A673 (cell line): ENCODE data around the gene CDC42EP5.

Experiments
- EZH2 ChIP-seq: fragments of 200-600 bp; sonication (generic); IDR thresholded peaks from 2 replicates; pipeline ENCODE4 v1.6.1; 2017; ENCODE audit warnings: borderline replicate concordance, low read depth, mild to moderate bottlenecking, mixed read lengths, antibody characterized with exemption, low read length; ENCODE audit not compliant: poor library complexity, severe bottlenecking
- TF ChIP-seq, protein P1 (sequence below): fragments of 300-800, 200-600 bp; sonication (generic); conservative IDR thresholded peaks from 2 replicates; pipeline ENCODE4 v1.5.1; 2017; ENCODE audit warnings: low read depth, mild to moderate bottlenecking, antibody characterized with exemption, low read length, moderate library complexity, mixed read lengths

DNA sequence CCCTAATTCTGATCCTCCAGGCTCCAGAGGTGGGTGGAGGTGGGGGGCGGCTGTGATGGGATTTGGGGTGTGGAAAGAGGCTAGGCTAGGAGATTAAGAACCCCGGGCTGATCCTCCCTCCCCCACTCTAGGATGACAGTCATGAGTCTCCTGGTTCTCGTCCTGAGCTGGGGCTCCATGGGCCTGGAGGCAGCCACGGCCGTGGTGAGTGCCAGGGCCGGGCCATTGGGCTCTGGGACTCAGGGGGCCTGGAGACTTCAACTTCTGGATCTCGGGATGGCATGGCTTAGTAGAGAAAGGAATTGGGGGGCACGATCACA is 44.0 kb downstream of the CDC42EP5 start:
- TF ChIP-seq, protein P1, sequence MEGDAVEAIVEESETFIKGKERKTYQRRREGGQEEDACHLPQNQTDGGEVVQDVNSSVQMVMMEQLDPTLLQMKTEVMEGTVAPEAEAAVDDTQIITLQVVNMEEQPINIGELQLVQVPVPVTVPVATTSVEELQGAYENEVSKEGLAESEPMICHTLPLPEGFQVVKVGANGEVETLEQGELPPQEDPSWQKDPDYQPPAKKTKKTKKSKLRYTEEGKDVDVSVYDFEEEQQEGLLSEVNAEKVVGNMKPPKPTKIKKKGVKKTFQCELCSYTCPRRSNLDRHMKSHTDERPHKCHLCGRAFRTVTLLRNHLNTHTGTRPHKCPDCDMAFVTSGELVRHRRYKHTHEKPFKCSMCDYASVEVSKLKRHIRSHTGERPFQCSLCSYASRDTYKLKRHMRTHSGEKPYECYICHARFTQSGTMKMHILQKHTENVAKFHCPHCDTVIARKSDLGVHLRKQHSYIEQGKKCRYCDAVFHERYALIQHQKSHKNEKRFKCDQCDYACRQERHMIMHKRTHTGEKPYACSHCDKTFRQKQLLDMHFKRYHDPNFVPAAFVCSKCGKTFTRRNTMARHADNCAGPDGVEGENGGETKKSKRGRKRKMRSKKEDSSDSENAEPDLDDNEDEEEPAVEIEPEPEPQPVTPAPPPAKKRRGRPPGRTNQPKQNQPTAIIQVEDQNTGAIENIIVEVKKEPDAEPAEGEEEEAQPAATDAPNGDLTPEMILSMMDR, result no peak
- no peak for TF ChIP-seq EZH2
